Sigmoid colon (tissue), 4 donors: ENCODE data around the gene GPR173.

Experiments
- EP300 ChIP-seq, 4 donors: sonication (generic); formaldehyde crosslinking; IDR thresholded peaks; one replicate each; pipeline ENCODE4 v1.6.1; 2017; ENCODE audit warnings: antibody characterized with exemption in 4 of 4
- POLR2A ChIP-seq, 2 donors: fragments of 450-650 bp; IDR thresholded peaks; one replicate each; pipeline ENCODE4 v1.6.1; 2016; ENCODE audit warnings: antibody characterized with exemption in 2 of 2, mild to moderate bottlenecking in 2 of 2, moderate library complexity in 2 of 2
- POLR2AphosphoS5 ChIP-seq, 4 donors: sonication (generic); formaldehyde crosslinking; IDR thresholded peaks; one replicate each; pipeline ENCODE4 v1.6.1; 2017; ENCODE audit warnings: antibody characterized with exemption in 4 of 4
- TF ChIP-seq, protein P1 (sequence below), 4 experiments: fragments of 450-650 bp in 3 of 4; fragments of 200-600 bp in 1 of 4; IDR thresholded peaks; one replicate each; pipeline ENCODE4 v1.5.1; 2016 to 2019; ENCODE audit warnings: antibody characterized with exemption in 4 of 4, mild to moderate bottlenecking in 3 of 4, moderate library complexity in 2 of 4

DNA sequence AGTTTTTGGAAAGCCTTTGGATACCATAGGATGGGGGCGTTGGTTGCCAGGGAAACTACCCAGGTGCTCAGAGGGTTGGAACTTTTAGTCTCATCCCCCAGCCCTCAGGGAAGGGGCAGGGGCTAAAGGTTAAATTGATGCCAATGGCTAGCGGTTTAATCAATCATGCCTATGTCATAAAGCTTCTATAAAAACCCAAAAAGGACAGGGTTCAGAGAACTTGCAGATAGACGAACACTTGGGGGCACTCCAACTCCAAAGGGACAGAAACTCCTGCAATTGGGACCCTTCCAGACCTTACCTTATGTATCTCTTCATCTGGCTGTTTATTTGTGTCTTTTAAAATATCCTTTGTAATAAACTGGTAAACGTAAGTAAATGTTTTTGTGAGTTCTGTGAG is 30.0 kb upstream of the GPR173 start:
- TF ChIP-seq, protein P1, sequence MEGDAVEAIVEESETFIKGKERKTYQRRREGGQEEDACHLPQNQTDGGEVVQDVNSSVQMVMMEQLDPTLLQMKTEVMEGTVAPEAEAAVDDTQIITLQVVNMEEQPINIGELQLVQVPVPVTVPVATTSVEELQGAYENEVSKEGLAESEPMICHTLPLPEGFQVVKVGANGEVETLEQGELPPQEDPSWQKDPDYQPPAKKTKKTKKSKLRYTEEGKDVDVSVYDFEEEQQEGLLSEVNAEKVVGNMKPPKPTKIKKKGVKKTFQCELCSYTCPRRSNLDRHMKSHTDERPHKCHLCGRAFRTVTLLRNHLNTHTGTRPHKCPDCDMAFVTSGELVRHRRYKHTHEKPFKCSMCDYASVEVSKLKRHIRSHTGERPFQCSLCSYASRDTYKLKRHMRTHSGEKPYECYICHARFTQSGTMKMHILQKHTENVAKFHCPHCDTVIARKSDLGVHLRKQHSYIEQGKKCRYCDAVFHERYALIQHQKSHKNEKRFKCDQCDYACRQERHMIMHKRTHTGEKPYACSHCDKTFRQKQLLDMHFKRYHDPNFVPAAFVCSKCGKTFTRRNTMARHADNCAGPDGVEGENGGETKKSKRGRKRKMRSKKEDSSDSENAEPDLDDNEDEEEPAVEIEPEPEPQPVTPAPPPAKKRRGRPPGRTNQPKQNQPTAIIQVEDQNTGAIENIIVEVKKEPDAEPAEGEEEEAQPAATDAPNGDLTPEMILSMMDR (IDR thresholded peaks at IDR 0.05) = no peak
- TF ChIP-seq POLR2A (IDR thresholded peaks at IDR 0.05) (no peak), POLR2AphosphoS5 (IDR thresholded peaks at IDR 0.05) (no peak), EP300 (IDR thresholded peaks at IDR 0.05) (no peak)
